Measurements from ENCODE around the gene TECPR2. TPM values are rescaled to one million over a fixed set of nuclear protein-coding genes. Genes with fewer than 3 reads are reported as not detected.

TECPR2 gene
- total RNA-seq, 1 donor from 2014 or later: 5.1 TPM

DNA sequence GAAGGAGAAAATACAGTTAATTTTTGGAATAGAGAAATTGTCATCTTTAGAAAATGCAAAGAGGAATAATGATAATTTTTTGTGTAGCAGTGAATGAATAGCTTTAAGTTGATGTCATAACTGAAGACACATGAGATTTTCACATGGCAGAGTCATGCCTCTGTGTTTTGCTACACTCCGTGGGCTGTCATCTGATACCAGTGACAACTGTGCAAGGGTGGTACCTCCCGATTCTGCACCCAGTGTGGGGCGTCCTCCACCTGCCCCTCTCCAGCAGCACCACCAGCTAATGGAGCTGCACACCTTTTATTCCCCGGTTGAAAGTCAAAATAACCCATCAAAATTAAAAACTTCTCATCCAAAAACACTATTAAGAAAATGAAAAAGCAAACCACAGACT, 99.7 kb downstream of the TECPR2 start:
- H3K4me3 ChIP-seq (ENCODE audit: low read depth, low read length): no peak overlapping the region
- DNase-seq (ENCODE audit: low read depth): no peak
- TF ChIP-seq, protein P1, sequence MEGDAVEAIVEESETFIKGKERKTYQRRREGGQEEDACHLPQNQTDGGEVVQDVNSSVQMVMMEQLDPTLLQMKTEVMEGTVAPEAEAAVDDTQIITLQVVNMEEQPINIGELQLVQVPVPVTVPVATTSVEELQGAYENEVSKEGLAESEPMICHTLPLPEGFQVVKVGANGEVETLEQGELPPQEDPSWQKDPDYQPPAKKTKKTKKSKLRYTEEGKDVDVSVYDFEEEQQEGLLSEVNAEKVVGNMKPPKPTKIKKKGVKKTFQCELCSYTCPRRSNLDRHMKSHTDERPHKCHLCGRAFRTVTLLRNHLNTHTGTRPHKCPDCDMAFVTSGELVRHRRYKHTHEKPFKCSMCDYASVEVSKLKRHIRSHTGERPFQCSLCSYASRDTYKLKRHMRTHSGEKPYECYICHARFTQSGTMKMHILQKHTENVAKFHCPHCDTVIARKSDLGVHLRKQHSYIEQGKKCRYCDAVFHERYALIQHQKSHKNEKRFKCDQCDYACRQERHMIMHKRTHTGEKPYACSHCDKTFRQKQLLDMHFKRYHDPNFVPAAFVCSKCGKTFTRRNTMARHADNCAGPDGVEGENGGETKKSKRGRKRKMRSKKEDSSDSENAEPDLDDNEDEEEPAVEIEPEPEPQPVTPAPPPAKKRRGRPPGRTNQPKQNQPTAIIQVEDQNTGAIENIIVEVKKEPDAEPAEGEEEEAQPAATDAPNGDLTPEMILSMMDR (conservative IDR thresholded peaks at IDR 0.05; ENCODE audit: low read depth, low read length): no peak

DNA sequence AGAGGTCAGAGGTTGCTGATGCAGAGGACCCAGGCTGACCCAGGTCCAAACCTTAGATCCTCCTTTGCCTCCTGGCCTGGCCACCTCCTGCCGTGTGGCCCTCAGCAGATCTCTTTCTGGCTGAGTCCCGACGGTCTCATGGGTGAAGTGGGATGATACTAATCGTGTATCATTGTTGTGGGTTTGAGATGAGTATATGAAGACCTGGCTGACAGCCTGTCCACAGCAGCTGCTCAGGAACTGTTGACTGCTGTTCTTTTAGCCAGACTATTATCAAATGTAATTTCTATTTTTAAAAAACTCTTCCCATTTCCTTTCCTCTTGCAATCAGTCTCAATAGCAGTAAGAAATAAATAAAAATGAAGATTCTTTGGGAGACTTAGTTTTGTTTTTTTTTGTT, 101.3 kb downstream of the TECPR2 start:
- DNase-seq (ENCODE audit: low read depth): no peak
- TF ChIP-seq, protein P1 (conservative IDR thresholded peaks at IDR 0.05; ENCODE audit: low read depth, low read length): no peak
- H3K4me3 ChIP-seq (ENCODE audit: low read depth, low read length): no peak overlapping the region

DNA sequence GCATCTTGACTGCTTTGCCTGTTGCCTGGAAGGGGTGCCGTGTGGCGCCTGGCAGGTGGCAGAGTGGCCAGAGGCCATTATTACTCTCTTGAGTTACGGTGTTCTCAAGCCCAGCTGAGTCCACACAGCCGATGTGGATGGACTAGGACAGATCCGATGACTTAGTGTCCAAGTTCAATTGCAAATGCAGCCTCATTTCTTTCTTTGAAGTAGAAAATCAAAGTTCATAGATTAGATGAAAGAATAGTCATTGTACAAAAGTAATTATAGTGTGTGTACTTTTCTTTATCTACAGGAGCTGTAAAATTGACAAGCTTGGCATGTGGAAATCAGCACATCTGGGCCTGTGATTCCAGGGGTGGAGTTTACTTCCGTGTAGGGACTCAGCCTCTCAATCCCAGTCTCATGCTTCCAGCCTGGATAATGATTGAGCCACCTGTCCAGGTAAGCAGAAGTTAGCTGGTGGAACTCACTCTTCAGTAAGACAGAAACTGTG, 102.2 kb downstream of the TECPR2 start:
- no peak overlapping the region for H3K4me3 ChIP-seq (ENCODE audit: low read depth, low read length)
- TF ChIP-seq, protein P1 (conservative IDR thresholded peaks at IDR 0.05; ENCODE audit: low read depth, low read length): no peak
- DNase-seq (ENCODE audit: low read depth): no peak

DNA sequence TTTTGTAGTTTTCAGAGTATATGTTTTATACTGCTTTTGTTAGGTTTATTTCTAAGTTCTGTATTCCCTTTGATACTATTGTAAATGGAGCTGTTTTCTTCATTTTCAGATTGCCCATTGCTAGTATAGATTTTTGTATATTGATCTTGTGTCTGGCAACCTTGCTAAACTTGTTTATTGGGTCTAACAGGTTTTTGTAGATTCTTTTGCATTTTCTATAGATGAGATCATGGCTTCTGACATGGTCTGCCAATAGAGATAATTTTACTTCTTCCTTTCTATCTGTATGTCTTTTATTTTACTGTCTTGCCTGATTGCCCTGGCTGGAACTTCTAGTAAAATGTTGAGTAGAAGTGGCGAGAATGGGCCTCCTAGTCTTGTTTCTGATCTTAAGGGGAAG, 106.5 kb downstream of the TECPR2 start:
- no peak overlapping the region for H3K4me3 ChIP-seq (ENCODE audit: low read depth, low read length)
- TF ChIP-seq, protein P1 (conservative IDR thresholded peaks at IDR 0.05; ENCODE audit: low read depth, low read length): no peak
- DNase-seq (ENCODE audit: low read depth): no peak

DNA sequence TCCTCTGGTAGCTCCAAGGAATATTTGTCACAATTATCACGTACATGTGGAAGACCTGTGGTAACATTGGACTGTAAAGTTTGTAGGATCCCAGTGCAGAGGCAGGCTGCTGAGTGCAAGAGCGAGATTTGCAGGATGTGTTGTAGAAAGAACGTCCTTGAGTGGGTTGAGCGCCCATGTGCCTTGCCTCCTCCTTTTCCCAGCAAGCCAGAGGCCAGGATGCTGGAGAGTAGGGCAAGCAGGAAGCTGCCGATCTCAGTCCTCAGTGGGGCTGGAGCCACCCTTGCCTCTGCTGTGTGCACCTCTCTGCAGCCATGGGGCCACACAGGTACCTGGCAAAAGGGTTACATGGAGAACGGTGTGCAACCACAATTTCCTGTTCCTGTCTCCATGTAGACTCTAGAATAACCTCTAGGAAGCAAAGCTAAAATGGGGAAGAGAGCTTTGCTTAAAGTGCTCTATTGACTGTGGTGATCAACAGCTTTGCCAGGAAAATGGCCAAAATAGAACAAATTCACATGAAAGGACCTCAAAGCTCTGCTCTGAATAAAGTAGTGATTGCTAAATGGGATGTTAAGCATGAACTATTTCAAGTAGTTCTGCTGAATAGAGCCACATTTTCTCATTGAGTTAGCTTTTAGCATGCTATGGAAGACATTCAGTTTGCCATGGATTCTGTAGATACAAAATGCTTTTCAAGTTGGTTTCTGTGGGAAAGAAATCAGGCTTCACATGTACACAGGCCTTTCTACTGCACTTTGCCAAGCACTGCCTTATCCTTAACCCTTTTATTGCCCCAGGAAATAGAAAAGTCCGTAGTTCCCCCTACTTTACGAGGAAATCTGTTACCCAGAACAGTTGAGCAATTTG, 109.4 kb downstream of the TECPR2 start:
- H3K4me3 ChIP-seq (ENCODE audit: low read depth, low read length): no peak overlapping the region
- TF ChIP-seq, protein P1 (conservative IDR thresholded peaks at IDR 0.05; ENCODE audit: low read depth, low read length): no peak
- DNase-seq (ENCODE audit: low read depth): no peak

DNA sequence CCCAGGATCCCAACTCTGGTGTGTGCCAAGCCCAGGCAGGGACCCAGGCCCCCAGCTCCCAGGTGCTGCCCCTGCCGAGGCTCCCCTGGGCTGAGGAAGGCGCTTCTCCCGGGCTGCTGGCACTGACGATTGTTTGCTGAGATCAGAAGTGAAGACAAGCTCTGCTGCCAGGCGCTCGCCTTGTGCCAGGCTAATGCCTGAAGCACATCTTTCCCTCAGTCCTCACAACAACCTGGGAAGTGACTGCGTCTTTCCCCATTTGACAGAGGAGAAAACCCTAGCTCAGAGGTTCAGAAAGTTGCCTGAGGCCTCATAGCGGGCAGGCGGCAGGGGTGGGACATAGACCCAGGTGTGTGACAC, 110.0 kb downstream of the TECPR2 start:
- DNase-seq (ENCODE audit: low read depth): no peak
- TF ChIP-seq, protein P1 (conservative IDR thresholded peaks at IDR 0.05; ENCODE audit: low read depth, low read length): no peak
- H3K4me3 ChIP-seq (ENCODE audit: low read depth, low read length): no peak overlapping the region

DNA sequence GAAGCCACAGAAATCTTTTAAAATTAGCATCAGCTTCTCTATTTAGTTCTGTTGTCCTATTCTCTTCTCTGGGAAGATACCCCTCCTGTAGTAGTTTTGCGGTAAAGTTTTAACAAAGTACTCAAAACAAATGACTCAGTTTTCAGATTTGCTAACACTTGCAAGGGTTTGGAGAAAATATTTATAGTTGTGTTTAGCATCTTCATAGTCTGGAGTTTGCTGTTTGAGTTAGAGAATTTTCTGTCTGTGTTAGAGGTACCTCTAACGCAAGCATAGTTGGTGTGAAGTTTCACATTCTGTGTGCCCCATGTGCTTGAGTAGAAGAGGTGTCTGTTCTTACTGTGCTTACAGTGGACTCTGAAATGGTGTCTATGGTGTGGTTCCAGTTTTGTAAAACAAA, 110.8 kb downstream of the TECPR2 start:
- no peak for DNase-seq (ENCODE audit: low read depth)
- no peak overlapping the region for H3K4me3 ChIP-seq (ENCODE audit: low read depth, low read length)
- TF ChIP-seq, protein P1 (conservative IDR thresholded peaks at IDR 0.05; ENCODE audit: low read depth, low read length): no peak

Measured in epithelial cell of proximal tubule (primary cell).